K562 (cell line): ENCODE measurements around the gene DNMT1.

Source experiments
- BRD4 ChIP-seq: fragments of 200-600 bp; sonication (generic); IDR thresholded peaks from 2 replicates; pipeline ENCODE4 v1.6.1; 2017; ENCODE audit warnings: inconsistent platforms
- DACH1 ChIP-seq: fragments of 450-650 bp; IDR thresholded peaks from 2 replicates; pipeline ENCODE4 v1.6.1; 2018; ENCODE audit not compliant: partially characterized antibody
- MXI1 ChIP-seq: IDR thresholded peaks from 2 replicates; pipeline ENCODE4 v1.6.1; 2011; ENCODE audit warnings: low read depth, mild to moderate bottlenecking, improper control_type of control experiment, low read length
- SMAD3 ChIP-seq: fragments of 450-650 bp; formaldehyde crosslinking; conservative IDR thresholded peaks from 2 replicates; pipeline ENCODE4 v1.4.0; 2020; ENCODE audit warnings: mild to moderate bottlenecking
- ZBTB11 ChIP-seq, 3 experiments: fragments of 200-800 bp in 1 of 3; fragments of 250-450 bp in 1 of 3; fragments of 450-650 bp in 1 of 3; sonication (Bioruptor Pico) in 1 of 3; sonication (Bioruptor generic) in 1 of 3; formaldehyde crosslinking in 1 of 3; IDR thresholded peaks; 2 replicates each; pipeline versions ENCODE4 v1.6.1 to v1.8.0; 2016 to 2022; ENCODE audit warnings: mild to moderate bottlenecking in 2 of 3, missing genetic modification characterization in 2 of 3, missing compliant biosample characterization in 1 of 3, moderate library complexity in 1 of 3
- ZNF780A ChIP-seq: fragments of 250-450 bp; sonication (Bioruptor Pico); IDR thresholded peaks from 2 replicates; pipeline ENCODE4 v1.5.0; 2021; ENCODE audit warnings: mild to moderate bottlenecking

- TF ChIP-seq MXI1 (no peak), BRD4 (no peak), ZBTB11 (CRISPR knock-in tag; IDR thresholded peaks at IDR 0.05) (no peak), DACH1 (no peak), ZNF780A (CRISPR knock-in tag) (no peak), SMAD3 (no peak)
Measured at GRCh38 chr19:10243606-10244005, 48.9 kb upstream of the DNMT1 start.
